COR-L47 (cell line): ENCODE measurements around the gene LUC7L3.
"Not testable (repeated sequence)": the region's sequence is repeated elsewhere in the genome, so short reads cannot be mapped to it uniquely, and the experiment has no call there.

Source experiments
- DNase-seq: peaks from one replicate; lab custom pipeline; 2025; lab: John Stamatoyannopoulos, UW

The LUC7L3 gene

DNA sequence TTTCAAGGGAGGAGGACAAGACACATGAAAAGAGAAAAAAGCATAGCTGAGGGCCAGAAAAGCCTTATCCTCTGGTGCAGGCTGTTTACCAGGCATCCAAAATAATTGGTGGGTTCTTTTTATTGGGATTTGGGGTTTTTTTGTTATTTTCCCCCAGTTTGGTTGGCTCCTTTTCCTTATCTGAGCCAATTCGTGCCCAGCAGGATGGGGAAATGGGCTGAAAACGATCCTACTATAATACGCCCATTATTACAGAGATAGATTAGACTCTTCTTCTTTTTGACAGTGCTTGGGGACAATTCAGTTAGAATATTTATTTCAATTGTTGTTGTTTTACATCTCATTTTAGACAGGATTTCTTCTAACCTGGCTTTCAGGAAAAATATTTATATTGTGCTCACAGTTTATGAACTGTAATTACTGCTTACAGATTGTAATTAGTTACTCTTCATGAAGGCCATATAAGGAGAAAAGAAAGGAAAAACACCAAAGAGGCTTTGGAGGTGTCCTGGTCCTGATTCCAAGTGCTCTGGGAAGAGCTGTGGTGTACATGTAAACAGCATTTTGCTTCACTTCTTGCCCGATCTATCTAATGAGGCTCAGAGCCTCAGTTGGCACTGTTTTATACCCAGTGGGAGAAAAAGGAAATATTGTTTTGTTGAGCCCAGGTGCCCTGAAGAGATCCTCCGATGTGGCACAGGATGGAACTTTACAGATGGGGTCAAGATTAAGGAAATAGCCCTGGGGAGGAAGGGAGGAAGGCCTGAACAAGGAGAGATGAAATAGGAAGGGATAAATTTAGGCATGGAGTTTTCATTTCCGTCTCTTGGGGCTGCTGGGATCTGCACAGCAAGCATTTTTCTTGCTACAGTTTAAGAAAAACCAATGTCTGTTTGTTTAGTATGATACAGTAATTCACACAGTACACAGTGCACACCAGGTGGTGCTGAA is 11.1 kb upstream of the LUC7L3 start:
- DNase-seq, result peak; percentile 20

DNA sequence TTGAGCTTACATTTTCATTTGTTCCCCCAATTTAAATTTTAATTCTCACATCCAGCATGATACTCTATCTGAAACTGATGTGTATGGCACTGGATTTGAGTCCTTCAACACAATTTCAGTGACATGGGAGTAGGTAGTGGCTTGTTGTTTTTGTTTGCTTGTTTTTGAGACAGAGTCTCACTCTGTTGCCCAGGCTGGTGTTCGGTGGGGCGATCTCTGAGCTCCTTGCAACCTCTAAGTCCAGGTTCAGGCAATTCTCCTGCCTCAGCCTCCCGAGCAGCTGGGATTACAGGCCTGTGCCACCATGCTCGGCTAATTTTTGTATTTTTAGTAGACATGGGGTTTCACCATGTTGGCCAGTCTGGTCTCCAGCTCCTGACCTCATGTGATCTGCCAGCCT is 10.3 kb upstream of the LUC7L3 start:
- DNase-seq, result not testable (repeated sequence)

DNA sequence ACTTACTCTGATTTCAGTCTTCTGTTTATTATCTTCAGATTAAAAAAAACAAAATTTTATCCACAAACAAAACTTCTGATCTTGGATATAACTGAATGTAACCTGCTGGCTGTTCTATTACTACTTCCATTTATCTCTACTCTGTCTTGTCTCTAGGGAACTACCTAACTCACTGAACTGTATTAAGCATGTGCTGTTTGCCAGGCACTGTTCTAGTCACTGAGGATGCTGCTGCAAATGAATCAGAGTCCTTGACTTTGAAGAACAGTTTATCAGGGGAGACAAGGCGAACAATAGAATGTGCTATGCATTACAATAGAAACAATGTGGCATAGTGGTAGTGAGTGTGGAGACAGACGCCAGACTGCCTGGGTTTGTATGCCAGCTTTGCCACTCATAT is 9.4 kb upstream of the LUC7L3 start:
- no peak for DNase-seq

DNA sequence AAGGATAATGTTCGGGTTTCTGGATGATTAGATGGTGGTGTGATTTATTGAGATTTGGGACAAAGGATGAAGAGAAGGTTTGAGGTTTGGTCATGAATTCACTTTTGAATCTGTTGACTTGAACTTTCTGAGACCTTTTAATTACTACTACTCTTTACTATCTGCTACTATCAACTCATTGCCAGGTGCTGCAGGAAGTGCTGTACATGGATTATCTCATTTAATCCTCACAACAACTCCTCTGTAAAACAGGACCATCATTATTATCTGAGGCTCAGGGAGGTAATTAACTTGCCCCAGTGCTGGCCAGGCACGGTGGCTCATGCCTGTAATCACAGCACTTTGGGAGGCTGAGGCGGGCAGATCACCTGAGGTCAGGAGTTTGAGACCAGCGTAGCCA is 8.8 kb upstream of the LUC7L3 start:
- DNase-seq, result no peak

DNA sequence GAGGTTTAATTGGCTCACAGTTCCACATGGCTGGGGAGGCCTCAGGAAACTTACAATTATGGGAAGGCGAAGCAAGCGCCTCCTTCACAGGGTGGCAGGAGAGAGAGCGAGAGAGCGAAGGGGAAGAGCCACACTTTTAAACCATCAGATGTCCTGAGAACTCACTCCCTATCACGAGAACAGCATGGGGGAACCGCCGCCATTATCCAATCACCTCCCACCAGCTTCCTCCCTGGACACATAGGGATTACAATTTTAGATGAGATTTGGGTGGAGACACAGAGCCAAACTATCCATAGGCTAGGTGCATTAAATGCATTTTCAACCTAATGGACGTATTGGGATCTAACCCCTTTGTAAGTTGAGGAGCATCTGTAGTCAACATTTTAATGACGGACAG is 6.8 kb upstream of the LUC7L3 start:
- no peak for DNase-seq

DNA sequence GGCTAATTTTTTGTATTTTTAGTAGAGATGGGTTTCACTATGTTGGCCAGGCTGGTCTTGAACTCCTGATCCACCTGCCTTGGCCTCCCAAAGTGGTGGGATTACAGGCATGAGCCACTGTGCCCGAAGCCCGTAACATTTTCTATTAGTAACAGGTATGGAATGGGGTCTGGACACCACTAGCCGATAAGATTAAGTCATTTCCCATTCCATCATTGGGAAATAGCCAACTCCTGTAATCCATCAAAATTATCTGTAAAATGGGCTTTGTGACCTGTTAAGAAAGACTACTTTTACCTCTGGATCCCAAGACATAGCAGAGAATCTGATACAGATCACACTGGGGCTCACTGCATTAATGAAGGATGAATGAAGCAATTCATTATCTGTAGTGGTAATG is 3.9 kb upstream of the LUC7L3 start:
- no peak for DNase-seq

DNA sequence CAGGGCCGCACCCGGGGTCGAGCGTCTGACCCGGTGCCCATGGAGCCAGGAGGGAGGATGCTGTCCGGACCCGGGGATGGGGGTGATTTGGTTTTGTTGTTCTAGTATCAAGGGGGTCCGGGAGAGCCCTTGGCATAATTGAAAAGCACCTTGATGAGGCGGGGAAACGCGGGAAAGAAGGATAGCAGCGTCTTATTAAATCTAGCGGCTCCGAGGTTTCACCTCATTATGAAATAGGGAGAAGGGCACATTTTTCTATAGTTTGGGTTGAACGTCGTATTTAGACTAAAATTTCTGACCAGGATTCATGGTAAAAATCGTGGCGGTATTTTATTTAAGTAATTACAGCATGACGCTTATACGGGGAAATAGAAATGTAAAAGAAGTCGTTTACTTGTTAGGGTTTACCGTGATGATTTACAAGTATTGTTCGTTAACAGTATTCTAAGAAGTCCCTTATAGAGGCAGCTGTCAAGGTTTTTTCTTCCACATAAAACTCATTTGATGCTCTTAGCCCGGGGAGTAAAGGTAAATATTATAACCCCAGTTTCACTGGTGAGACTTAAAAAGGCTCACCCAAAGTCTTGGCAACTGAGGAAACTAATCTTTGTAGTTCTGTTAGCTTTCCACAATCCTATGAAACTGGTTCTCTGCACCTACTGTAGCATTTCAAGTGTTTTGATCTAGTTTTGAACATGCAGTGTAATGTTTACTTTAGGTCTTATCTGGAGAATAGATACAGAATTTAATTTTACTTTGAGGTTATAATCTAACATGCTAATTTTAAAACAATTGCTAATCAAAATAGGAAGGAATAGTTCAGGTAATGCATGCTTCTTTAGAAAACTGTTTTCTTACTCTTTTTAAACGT is 756 bp downstream of the LUC7L3 start:
- DNase-seq, result peak; percentile 63

DNA sequence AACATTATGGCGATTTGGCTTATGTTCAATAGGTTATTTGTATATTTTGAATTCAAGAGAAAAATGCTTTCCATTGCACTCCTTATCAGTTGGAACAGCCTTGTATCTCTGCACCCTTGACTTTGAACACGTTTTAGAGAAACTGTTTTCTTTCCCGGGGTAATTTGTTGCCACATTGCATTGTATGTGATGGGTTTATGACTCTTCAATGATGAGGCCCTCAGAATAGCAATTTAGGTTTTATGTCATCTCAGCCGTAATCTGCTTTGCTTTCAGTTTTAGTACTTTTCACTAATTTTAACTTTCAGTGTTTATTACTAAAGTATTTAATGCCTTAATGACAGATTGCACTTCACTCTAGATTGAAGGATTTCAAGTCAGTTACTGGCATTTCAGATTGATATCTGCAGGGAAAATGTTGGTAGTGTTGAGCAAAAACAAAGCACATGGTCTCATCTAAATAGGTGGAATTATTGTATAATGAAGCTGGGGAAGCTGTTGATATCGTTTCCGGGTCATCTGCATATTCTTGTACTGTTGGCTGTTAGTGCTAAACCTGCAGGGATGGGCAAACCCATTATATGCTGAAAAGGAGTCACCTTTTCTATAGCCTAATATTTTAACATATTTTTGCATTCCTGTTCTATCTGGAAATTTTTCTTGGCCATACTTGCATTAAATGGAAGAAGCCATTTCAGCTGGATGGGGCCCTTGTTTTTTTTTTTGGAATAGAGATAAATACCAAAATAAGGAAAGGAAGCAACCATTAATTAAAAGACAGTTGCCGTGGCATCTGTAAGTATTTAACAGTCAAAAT is 2.0 kb downstream of the LUC7L3 start:
- DNase-seq, result no peak

DNA sequence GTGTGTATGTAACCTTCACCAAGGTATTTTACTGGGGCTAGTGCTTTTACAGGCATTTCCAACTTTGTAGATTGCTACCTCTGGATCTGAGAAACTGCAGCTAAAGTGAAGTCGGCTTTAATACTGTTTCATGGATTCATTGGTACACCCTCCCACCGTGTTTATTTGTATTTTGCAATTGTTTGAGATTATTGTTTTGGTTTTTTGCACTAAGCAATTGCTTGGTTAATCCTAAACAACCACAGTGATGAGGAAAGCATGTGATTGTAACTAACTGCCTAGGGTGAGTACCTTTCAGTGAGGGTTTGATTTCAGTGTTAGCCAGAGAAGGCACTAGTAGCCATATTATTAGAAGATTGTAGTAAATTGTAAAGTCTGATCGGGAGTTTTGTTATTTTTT is 3.3 kb downstream of the LUC7L3 start:
- no peak for DNase-seq

DNA sequence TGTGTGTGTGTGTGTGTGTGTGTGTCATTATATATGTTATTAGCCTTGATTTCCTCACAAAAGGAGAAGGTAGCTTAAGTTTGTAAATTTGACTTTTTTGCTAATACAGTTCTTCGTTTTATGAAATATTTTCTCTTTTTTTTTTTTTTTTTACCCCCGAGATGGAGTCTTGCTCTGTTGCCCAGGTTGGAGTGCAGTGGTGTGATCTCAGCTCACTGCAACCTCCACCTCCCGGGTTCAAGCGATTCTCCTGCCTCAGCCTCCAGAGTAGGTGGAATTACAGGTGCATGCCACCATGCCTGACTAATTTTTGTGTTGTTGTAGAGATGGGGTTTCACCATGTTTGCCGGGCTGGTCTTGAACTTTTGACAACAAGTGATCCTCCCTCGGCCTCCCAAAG is 5.2 kb downstream of the LUC7L3 start:
- not testable (repeated sequence) for DNase-seq

DNA sequence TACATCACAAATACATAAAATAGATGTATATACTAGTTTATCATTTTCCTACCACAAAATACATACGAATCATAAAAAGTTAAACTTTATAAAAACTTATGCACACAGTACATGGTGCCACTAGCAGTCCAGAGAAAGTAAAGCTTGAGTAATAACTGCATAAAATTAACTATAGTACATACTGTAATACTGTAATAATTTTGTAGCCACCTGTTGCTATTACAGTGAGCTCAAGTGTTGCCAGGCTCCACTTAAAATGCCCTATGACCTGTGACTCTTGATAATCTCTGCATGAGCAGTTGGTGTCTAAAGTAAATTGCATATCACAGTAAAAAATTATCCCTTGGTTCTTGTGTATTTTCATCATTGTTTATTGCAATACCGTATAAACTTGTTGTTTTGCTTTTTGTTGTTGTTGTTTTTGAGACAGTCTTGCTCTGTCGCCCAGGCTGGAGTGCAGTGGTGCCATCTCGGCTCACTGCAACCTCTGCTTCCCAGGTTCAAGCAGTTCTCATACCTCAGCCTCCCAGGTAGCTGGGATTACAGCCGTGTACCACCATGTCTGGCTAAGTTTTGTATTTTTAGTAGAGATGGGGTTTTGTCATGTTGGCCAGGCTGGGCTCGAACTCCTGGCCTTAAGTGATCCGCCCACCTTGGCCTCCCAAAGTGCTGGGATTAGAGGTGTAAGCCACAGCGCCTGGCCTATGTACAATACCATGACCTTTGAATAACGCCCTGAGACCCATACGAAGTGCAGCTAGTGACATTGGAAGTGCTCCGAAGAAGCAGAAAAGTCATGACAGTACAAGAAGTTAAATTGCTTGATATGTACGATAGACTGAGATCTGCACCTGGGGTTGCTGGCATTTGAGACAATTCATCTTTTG is 6.6 kb downstream of the LUC7L3 start:
- no peak for DNase-seq

DNA sequence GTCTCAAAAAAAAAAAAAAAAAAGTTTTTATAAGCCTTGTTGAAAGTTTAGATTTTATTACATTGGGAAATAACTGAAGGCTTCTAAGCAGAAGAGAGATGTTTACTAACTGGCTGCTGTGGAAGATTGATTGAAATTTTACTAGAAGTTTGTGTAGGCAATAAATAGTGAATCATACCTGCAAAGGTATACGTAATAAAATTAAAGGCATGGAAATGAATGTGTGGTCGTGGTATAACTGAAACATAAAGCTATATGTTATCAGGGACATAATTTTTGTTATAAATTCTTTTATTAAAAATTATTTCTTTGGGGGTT is 8.7 kb downstream of the LUC7L3 start:
- no peak for DNase-seq

DNA sequence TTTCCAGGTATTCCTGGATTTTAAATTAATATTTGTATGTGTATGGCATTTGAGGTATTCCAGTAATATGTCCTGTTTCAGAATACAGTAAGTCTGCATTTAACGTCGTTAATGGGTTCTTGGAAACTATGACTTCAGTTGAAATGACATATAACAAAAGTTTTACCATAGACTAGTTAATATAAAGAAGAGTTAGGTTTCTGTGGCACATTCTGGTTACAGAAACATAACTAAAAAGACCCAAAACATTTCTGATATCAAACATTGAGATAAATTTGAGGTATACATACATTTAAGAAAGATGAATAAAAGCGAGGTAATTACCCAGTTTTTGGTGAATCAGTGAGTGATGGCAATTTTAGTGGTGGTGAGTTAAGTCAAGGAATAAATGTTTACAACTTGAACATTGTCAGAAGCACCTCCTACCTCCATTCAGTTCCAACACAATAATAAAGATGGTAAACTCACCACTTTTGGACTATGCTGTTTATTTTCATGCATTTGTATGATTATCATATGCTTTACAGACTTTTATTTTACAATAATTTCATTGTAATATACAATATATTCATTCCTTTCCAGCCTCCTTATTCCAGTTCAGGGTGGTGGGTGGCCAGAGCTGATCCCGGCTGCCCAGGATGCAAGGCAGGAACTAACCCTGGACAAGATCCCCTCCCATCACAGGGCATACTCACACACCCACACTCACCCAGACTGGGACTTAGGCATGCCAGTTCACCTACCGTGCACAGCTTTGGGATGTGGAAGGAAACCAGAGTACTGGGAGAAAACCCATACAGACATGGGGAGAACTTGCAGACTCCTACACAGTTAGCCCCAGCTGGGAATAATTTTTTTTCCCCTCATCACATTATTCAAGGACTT is 9.7 kb downstream of the LUC7L3 start:
- DNase-seq, result no peak

DNA sequence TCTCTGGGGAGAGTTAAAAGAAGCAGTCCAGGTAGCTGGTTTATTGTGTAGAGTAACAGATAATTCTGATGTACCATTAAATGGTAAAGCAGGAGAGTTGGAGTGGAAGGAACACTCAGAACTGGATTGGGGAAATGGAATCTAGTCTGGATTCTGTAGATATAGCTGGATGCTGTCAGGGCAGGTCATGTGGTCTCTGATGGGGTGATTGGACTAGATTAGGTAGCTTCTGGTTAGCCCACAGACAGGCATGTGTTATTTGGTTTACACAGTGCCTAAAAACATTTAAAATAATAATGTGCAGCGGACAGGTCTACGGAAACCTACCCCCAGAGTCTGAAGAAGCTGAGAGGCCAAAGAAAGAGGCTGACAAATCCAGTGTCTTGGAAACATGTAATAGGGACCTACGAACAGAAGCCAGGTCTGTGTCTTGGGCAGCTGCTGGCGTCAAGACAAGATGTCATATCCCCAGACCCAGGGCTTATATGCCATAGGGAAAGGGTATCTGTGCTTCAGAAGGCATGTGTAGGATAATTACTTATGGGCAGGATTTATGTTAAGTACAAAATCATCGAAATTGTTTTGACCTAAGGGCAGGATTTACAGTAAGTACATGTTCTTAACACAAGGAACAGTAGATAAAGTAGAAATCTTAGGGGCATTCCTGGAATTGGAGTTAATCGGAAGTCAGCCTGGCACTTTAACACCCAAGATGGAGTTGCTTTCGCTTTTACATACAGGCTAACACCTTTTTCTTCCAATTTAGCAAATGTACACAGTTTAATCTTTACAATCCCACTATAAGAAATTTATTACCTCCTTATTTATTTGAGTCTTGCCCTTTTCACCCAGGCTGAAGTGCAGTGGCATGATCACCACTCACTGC is 12.4 kb downstream of the LUC7L3 start:
- DNase-seq, result no peak

DNA sequence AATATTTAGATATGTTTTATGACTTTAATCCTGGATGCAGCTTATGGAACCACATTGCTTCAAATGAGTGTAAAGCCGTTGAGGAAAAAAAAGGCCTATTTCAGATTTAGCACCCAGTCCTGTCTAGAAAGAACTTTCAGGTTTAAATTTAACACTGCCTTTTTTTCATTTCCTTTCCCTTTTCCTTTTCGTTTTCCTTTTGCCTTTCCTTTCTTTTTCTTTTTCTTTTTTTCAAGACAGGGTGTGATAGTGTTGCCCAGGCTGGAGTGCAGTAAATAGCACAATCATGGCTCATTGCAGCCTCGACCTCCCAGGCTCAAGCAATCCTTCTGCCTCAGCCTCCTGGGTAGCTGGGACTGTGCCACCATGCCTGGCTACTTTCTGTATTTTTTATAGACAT is 15.9 kb downstream of the LUC7L3 start:
- no peak for DNase-seq

DNA sequence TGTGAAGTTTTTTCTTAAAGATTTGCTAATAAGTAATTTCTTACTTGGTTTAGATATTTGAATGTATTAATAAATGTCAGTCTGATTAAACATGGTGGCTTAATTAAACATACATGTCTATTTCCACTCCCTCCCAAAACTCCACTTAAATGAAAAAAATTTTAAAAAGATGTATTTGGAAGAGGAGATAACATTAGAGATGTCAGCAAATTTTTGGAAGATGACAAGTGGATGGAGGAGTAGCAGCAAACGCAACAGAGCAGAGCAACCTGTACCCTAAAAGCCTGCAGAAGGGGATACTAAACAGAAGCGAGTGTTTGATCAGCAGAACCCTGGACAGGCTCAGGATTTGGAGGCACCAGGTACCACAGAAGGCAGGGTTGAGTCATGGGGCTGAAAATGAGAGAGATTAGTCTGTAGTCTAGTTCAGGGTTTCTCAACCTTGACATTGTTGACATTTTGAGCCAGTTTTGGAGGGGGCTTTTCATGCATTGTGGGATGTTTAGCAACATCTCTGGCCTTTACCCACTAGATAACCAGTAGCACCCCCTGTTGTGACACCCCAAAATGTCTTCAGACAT is 17.8 kb downstream of the LUC7L3 start:
- DNase-seq, result no peak

DNA sequence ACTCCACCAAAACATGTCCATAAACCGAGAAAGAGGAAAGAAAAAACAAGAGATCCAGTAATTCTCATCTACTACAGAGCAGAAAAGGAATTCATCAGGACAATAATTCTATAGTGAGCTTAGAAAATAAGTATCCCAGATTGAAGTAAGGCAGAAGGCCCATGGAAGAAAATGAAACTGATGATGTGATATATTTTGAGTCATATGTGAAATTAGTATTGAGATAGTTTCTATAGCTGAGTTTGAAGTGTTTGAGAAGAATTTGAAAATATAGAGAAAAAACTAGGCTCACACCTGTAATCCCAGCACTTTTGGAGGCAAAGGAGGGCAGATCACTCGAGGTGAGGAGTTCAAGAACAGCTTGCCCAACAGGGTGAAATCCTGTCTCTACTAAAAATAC is 19.7 kb downstream of the LUC7L3 start:
- no peak for DNase-seq

DNA sequence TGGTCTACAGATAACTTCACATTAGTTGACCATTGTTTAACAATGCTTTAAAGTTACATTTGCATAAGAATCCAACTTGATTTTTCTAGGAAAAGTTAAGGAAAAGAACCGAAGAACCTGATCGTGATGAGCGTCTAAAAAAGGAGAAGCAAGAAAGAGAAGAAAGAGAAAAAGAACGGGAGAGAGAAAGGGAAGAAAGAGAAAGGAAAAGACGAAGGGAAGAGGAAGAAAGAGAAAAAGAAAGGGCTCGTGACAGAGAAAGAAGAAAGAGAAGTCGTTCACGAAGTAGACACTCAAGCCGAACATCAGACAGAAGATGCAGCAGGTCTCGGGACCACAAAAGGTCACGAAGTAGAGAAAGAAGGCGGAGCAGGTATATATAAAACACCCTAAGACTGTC is 26.2 kb downstream of the LUC7L3 start:
- no peak for DNase-seq

DNA sequence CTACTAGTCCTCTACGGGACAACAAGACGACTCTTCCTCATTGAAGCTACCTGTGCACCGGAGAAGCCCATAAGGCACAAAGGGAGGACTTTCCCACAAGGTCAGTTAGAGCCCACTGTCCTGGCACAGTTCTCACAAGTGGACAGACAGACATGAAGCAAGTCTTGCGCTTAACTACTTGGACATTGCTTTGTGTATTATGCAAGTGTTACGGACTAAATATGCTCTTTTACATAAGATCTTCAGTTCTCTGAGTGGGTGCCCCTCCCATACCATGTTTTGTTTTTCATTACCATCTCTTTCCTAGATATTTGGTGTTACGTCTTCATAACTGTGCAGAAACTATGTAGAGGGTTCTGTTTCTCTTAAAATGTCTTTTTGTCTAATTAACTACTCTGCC is 29.8 kb downstream of the LUC7L3 start:
- DNase-seq, result no peak
